Measurements from ENCODE around the gene OR6C4. TPM values are rescaled to one million over a fixed set of nuclear protein-coding genes. Genes with fewer than 3 reads are reported as not detected.
"Not testable (repeated sequence)": the region's sequence is repeated elsewhere in the genome, so short reads cannot be mapped to it uniquely, and the experiment has no call there.

The OR6C4 gene
- total RNA-seq, 1 donor from 2014 or later = not detected

- no peak for DNase-seq (ENCODE audit: low spot score, unreplicated experiment)
- H3K27me3 Mint-ChIP-seq = no peaks in the 10 kb centered on the region
- no peak for TF ChIP-seq CTCF (IDR thresholded peaks at IDR 0.05; ENCODE audit: unreplicated experiment)
- peaks cover 12% of the 10 kb centered on the region for H3K9me3 Mint-ChIP-seq (ENCODE audit: low read depth)
- H3K36me3 Mint-ChIP-seq (ENCODE audit: insufficient read depth) = no peaks in the 10 kb centered on the region
- no peak overlapping the region for H3K4me3 Mint-ChIP-seq (ENCODE audit: low read depth)
- no peak overlapping the region for H3K27ac Mint-ChIP-seq
- H3K4me1 Mint-ChIP-seq (ENCODE audit: low read depth) = no peaks in the 10 kb centered on the region
Measured at GRCh38 chr12:55548756-55549155, 646 bp upstream of the OR6C4 start.

- no peak overlapping the region for H3K4me3 Mint-ChIP-seq (ENCODE audit: low read depth)
- no peak for TF ChIP-seq CTCF (IDR thresholded peaks at IDR 0.05; ENCODE audit: unreplicated experiment)
Measured at GRCh38 chr12:55554296-55554695, 4.9 kb downstream of the OR6C4 start.

GRCh38 chr12:55570060-55570459, 20.7 kb downstream of the OR6C4 start:
- H3K4me3 Mint-ChIP-seq (ENCODE audit: low read depth); H3K27me3 Mint-ChIP-seq; DNase-seq (ENCODE audit: low spot score, unreplicated experiment); H3K36me3 Mint-ChIP-seq (ENCODE audit: insufficient read depth); H3K4me1 Mint-ChIP-seq (ENCODE audit: low read depth); H3K27ac Mint-ChIP-seq: not testable (repeated sequence)
- peaks cover 23% of the 10 kb centered on the region for H3K9me3 Mint-ChIP-seq (ENCODE audit: low read depth)

More at GRCh38 chr12:55554296-55554695, 4.9 kb downstream of the OR6C4 start:
- DNase-seq (ENCODE audit: low spot score, unreplicated experiment) = no peak
- no peaks in the 10 kb centered on the region for H3K27me3 Mint-ChIP-seq
- H3K27ac Mint-ChIP-seq = no peak overlapping the region
- no peaks in the 10 kb centered on the region for H3K4me1 Mint-ChIP-seq (ENCODE audit: low read depth)
- no peaks in the 10 kb centered on the region for H3K36me3 Mint-ChIP-seq (ENCODE audit: insufficient read depth)
- H3K9me3 Mint-ChIP-seq (ENCODE audit: low read depth) = peaks cover 18% of the 10 kb centered on the region

GRCh38 chr12:55570689-55571088, 21.3 kb downstream of the OR6C4 start:
- H3K27me3 Mint-ChIP-seq; H3K4me1 Mint-ChIP-seq (ENCODE audit: low read depth); H3K4me3 Mint-ChIP-seq (ENCODE audit: low read depth); H3K27ac Mint-ChIP-seq; DNase-seq (ENCODE audit: low spot score, unreplicated experiment); H3K36me3 Mint-ChIP-seq (ENCODE audit: insufficient read depth): not testable (repeated sequence)
- peaks cover 23% of the 10 kb centered on the region for H3K9me3 Mint-ChIP-seq (ENCODE audit: low read depth)

GRCh38 chr12:55572168-55572567, 22.8 kb downstream of the OR6C4 start, which contains the start of gene OR2AP1:
TSS of gene OR2AP1 (plus strand) at chr12:55572468. CDS start at chr12:55574415, 1,947 bp downstream.
- Mint-ChIP-seq H3K4me3 (ENCODE audit: low read depth) (no peak within 1 kb of the TSS), H3K9me3 (ENCODE audit: low read depth) (peaks cover 21% of the 10 kb centered on the region), H3K27me3 (peaks cover 4% of the 10 kb centered on the region), H3K4me1 (ENCODE audit: low read depth) (no peaks in the 10 kb centered on the region), H3K27ac (no peak within 1 kb of the TSS), H3K36me3 (ENCODE audit: insufficient read depth) (peaks cover 2% of the 10 kb centered on the region)
- DNase-seq (ENCODE audit: low spot score, unreplicated experiment) = no peak
- no peak for TF ChIP-seq CTCF (IDR thresholded peaks at IDR 0.05; ENCODE audit: unreplicated experiment)

- Mint-ChIP-seq H3K9me3 (ENCODE audit: low read depth) (peaks cover 14% of the 10 kb centered on the region), H3K36me3 (ENCODE audit: insufficient read depth) (no peaks in the 10 kb centered on the region), H3K27me3 (no peaks in the 10 kb centered on the region), H3K27ac (no peak overlapping the region), H3K4me1 (ENCODE audit: low read depth) (peaks cover 4% of the 10 kb centered on the region), H3K4me3 (ENCODE audit: low read depth) (no peak overlapping the region)
- TF ChIP-seq CTCF (IDR thresholded peaks at IDR 0.05; ENCODE audit: unreplicated experiment) = no peak
- no peak for DNase-seq (ENCODE audit: low spot score, unreplicated experiment)
Measured at GRCh38 chr12:55582066-55582465, 32.7 kb downstream of the OR6C4 start.
